ENCODE data around the gene PGLYRP3. TPM values are rescaled to one million over a fixed set of nuclear protein-coding genes. Genes with fewer than 3 reads are reported as not detected.

Gene PGLYRP3
- total RNA-seq, 1 experiment from 2014 or later = not detected

DNA sequence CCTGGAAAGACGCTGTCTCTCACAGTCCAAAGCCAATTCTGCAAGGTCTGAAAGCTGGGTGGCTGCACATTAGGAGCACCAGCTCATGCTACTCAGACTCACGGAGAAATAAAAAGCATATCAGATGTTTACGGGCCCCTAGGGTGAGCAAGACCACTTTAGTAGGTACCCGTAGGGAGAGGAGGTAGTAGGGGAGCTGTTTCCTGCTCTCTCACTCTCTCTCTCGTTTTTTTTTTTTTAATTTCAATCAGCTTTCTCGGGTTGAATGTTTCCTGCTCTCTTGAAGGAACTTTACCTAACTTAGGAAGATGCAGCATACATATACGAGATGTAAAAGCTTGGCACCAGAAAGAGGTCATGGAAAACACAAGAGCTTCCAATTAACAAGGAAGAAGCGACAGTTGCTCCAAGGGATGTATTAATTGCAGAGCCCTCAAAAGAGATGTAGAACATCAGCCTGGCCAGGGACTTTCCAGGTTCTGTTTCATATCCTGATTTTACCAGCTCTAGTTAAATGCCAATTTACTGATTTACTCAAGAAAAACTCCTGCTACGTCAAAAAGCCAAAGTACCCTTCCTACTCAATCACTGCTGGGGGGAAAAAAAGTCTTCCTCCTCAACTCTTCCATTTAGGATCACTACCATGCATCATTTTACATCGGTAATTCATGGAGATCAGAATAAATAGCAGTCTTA is 50.1 kb downstream of the PGLYRP3 start:
- Histone ChIP-seq H3F3A (ENCODE audit: insufficient read depth, low read depth) (no peaks in the 10 kb centered on the region), H3K9me3 (ENCODE audit: insufficient read depth, low read depth) (no peaks in the 10 kb centered on the region), H2AFZ (no peak overlapping the region), H3K79me2 (ENCODE audit: low read depth) (no peaks in the 10 kb centered on the region), H3K27me3 (ENCODE audit: insufficient read depth, low read depth) (peaks cover 46% of the 10 kb centered on the region), H4K20me1 (ENCODE audit: insufficient read depth) (no peaks in the 10 kb centered on the region), H3K36me3 (ENCODE audit: low read depth) (no peaks in the 10 kb centered on the region), H3K27ac (no peak overlapping the region), H3K4me2 (no peak overlapping the region), H3K4me3 (no peak overlapping the region), H3K4me1 (replicated peaks; ENCODE audit: insufficient read depth) (no peaks in the 10 kb centered on the region), H3K9me2 (ENCODE audit: insufficient read depth) (no peaks in the 10 kb centered on the region)
- intact Hi-C loops (cut with micrococcal nuclease; ENCODE audit: unreplicated experiment) = no loop called here
- ChIA-PET CTCF (no interaction called here), POLR2A (ENCODE audit: unreplicated experiment) (no interaction called here)
- BruUV-seq (replicated peaks) = no TSS peak
- no peak for DNase-seq
- TF ChIP-seq, protein P1, sequence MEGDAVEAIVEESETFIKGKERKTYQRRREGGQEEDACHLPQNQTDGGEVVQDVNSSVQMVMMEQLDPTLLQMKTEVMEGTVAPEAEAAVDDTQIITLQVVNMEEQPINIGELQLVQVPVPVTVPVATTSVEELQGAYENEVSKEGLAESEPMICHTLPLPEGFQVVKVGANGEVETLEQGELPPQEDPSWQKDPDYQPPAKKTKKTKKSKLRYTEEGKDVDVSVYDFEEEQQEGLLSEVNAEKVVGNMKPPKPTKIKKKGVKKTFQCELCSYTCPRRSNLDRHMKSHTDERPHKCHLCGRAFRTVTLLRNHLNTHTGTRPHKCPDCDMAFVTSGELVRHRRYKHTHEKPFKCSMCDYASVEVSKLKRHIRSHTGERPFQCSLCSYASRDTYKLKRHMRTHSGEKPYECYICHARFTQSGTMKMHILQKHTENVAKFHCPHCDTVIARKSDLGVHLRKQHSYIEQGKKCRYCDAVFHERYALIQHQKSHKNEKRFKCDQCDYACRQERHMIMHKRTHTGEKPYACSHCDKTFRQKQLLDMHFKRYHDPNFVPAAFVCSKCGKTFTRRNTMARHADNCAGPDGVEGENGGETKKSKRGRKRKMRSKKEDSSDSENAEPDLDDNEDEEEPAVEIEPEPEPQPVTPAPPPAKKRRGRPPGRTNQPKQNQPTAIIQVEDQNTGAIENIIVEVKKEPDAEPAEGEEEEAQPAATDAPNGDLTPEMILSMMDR (conservative IDR thresholded peaks at IDR 0.05) = no peak
- no peak for TF ChIP-seq EZH2 (IDR thresholded peaks at IDR 0.05; ENCODE audit: low read depth)

DNA sequence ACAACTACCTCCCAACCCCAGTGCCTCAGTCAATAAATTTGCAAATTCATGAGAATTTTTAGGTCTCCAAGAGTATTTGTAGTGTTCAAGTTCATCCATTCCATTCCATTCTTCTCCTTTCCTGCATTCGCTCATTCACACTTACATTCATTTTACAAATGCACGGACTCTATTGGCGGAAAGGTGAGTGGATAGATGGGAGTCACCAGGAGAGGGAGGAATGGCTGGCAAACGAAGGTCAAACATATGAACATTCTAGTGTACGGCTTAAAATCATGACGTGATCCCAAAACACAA is 50.7 kb downstream of the PGLYRP3 start:
- Histone ChIP-seq H3K4me2 (no peak overlapping the region), H2AFZ (no peak overlapping the region), H3K79me2 (ENCODE audit: low read depth) (no peaks in the 10 kb centered on the region), H3K36me3 (ENCODE audit: low read depth) (no peaks in the 10 kb centered on the region), H3K27me3 (ENCODE audit: insufficient read depth, low read depth) (peaks cover 46% of the 10 kb centered on the region), H4K20me1 (ENCODE audit: insufficient read depth) (no peaks in the 10 kb centered on the region), H3F3A (ENCODE audit: insufficient read depth, low read depth) (no peaks in the 10 kb centered on the region), H3K4me3 (no peak overlapping the region), H3K9me2 (ENCODE audit: insufficient read depth) (no peaks in the 10 kb centered on the region), H3K27ac (no peak overlapping the region), H3K9me3 (ENCODE audit: insufficient read depth, low read depth) (no peaks in the 10 kb centered on the region), H3K4me1 (replicated peaks; ENCODE audit: insufficient read depth) (no peaks in the 10 kb centered on the region)
- DNase-seq = no peak
- ChIA-PET CTCF (no interaction called here), POLR2A (ENCODE audit: unreplicated experiment) (no interaction called here)
- intact Hi-C loops (cut with micrococcal nuclease; ENCODE audit: unreplicated experiment) = no loop called here
- no peak for TF ChIP-seq EZH2 (IDR thresholded peaks at IDR 0.05; ENCODE audit: low read depth)
- TF ChIP-seq, protein P1 (conservative IDR thresholded peaks at IDR 0.05) = no peak
- no TSS peak for BruUV-seq (replicated peaks)

DNA sequence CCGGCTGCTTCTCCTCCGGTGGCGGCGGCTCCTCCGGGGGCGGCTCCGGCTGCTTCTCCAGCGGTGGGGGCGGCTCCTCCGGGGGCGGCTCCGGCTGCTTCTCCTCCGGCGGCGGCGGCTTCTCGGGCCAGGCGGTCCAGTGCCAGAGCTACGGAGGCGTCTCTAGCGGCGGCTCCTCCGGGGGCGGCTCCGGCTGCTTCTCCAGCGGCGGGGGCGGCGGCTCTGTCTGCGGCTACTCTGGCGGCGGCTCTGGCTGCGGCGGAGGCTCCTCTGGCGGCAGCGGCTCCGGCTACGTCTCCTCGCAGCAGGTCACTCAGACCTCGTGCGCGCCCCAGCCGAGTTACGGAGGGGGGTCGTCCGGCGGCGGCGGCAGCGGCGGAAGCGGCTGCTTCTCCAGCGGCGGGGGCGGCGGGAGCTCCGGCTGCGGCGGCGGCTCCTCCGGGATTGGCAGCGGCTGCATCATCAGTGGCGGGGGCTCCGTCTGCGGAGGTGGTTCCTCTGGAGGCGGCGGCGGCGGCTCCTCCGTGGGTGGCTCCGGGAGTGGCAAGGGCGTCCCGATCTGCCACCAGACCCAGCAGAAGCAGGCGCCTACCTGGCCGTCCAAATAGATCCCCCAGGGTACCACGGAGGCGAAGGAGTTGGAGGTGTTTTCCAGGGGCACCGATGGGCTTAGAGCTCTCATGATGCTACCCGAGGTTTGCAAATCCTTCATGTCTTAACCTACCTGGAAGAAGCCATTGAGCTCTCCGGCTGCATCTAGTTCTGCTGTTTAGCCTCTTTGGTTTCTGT is 51.3 kb downstream of the PGLYRP3 start:
- Histone ChIP-seq H3K27me3 (ENCODE audit: insufficient read depth, low read depth) (peaks cover 41% of the 10 kb centered on the region), H3K4me3 (no peak overlapping the region), H4K20me1 (ENCODE audit: insufficient read depth) (no peaks in the 10 kb centered on the region), H3K36me3 (ENCODE audit: low read depth) (no peaks in the 10 kb centered on the region), H3K4me2 (no peak overlapping the region), H3K79me2 (ENCODE audit: low read depth) (no peaks in the 10 kb centered on the region), H3K9me2 (ENCODE audit: insufficient read depth) (no peaks in the 10 kb centered on the region), H3K27ac (no peak overlapping the region), H3K9me3 (ENCODE audit: insufficient read depth, low read depth) (no peaks in the 10 kb centered on the region), H3K4me1 (replicated peaks; ENCODE audit: insufficient read depth) (no peaks in the 10 kb centered on the region), H2AFZ (no peak overlapping the region), H3F3A (ENCODE audit: insufficient read depth, low read depth) (no peaks in the 10 kb centered on the region)
- no peak for TF ChIP-seq EZH2 (IDR thresholded peaks at IDR 0.05; ENCODE audit: low read depth)
- TF ChIP-seq, protein P1 (conservative IDR thresholded peaks at IDR 0.05) = no peak
- POLR2A ChIA-PET (ENCODE audit: unreplicated experiment) = no interaction called here
- CTCF ChIA-PET = no interaction called here
- no peak for DNase-seq
- intact Hi-C loops (cut with micrococcal nuclease; ENCODE audit: unreplicated experiment) = no loop called here
- BruUV-seq (replicated peaks) = no TSS peak
